SW 1271 (cell line): ENCODE results near the gene TCTN2.

Experiments
- DNase-seq, 2 experiments: peaks; one replicate each; lab custom pipeline; 2025; lab: John Stamatoyannopoulos, UW

TCTN2 gene

DNA sequence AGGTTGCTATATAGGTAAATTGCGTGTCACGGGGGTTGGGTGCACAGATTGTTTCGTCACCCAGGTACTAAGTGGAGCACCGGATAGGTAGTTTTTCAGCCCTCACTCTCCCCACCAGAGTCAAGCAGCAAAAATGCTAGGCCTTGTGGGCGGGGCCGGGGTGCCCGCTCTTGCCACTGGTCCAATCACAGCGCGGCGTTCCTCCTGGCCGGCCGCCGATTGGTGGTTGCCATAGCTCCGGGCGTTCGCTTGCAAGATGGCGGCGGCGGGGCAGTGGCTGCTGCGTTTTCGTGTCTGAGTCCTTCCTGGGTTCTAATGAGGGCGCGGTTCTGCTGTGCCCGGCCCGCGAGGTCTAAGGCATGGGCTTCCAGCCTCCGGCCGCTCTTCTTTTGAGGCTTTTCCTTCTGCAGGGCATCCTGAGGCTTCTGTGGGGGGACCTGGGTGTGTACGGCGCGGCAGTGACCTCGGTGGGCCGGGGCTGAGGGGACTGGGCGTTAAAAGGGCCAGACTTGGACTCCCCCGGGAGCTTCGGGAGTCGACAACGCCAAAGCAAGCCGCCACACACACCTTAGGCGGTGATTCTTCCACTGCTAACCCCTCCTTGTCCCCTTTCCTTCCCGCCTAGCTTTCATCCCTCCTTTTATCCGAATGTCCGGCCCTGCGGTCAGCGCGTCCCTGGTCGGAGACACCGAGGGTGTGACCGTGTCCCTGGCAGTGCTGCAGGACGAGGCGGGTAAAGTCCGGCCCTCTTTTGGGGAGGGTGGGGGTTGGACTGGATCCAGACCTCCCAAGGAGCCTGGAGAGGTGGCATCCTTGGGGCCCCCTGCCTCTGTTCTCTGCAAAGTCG, at the start of gene TCTN2:
Gene TCTN2, plus strand, starts transcription at position 232 of the 847 bp plus-strand sequence. Its CDS starts 128 bp downstream, at position 360.
- peak; percentile 81 to 91 for DNase-seq

DNA sequence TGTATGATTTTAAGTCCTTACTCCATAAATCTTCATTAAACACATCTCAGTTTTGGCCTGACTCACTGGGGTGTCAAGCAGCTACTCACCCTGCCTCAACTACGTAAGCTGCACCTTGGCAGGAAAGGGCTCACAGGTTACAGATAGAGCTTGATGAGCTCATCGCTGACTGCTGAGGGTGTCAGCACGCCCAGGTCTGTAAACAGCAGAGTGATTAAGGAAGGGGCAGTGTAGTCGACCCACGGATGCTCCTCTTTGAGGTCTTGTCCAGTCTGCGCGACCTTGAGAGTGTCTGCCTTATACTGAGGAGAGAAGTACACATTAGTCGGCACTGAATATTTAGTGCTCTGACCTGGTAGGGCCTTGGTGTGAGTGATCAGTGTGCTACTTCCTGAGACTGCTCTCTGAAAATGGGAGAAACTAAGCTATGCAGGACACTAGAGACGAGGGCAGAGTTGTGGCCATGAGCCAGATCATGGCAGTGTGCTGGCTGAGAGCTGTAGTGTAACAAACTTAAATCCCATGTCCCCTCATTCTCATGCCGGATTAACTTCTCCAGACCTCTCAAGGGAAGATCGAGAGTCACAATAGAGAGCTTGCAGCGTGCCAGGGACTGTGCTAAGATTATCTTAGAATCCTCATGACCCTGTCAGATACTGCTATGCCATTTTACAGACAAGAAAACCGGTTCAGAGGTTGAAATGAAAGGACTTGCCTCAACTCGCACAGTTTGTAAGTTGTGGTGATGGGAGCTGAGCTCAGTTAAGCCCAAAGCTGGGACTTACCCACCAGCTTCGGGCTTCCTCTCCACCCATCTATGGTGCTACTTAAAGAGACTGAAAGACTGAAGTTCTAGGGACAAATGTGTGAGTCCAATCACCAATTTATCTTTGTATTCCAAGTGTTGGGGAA, 49.0 kb upstream of the TCTN2 start:
- DNase-seq = no peak

DNA sequence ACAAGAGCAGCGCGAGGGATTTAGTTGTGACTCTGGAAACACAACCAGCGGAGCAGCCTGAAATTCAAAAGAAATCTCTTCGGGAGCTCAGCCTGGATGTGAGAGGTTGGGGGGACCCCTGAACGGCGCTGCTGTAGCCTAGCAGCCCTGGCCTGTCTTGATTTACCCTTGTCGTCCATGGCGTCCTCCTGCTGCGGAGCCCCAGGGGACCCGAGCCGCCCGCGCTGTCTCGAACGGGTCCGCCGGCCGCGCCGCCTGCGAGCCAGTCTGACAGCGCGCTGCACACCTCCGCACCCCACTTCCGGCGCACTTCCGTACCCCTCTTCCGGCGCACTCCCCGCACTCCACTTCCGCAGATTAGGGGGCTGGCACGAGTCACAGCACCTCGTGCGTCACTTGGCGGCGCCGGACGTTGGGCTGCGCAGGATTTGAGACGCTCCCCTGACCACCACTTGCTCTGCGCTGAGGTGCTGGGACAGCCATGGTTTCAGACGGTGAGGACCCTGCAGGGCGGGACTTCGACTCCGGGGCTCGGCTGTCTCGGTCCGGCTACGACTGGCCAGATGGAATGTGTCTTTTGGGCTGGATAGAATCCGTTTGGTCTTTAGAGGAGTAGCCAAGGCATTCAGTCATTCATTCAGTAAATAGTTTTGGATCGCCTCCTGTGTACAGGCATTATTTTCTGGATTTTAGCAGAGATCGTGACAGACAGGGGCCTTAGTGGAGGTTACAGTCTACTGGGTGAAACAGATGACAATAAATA, 37.4 kb upstream of the TCTN2 start, which contains the start of the genes EIF2B1 and GTF2H3:
Gene EIF2B1, minus strand, starts transcription at position 308 of the 763 bp plus-strand sequence. Its CDS starts 129 bp downstream, at position 179.
Gene GTF2H3, plus strand, starts transcription at position 451 of the 763 bp plus-strand sequence. Its CDS starts 31 bp downstream, at position 482.
- peak; percentile 97 for DNase-seq

DNA sequence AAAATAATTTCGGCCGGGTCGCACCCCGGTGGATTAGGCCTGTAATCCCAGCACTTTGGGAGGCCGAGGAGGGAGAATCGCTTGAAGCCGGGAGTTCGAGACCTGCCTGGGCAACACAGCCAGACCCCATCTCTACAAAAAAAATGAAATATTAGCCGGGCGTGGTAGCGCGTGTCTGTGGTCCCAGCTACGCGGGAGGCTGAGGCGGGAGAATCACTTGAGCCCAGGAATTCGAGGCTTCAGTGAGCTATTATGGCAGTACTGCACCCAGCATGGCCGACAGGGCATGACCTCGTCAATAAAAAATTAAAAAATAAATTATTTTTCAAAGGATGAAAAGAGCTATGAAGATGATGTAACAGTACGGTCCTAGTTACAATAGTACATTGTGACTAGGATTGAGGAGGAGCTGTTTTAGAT, 36.8 kb upstream of the TCTN2 start:
- DNase-seq = no peak

DNA sequence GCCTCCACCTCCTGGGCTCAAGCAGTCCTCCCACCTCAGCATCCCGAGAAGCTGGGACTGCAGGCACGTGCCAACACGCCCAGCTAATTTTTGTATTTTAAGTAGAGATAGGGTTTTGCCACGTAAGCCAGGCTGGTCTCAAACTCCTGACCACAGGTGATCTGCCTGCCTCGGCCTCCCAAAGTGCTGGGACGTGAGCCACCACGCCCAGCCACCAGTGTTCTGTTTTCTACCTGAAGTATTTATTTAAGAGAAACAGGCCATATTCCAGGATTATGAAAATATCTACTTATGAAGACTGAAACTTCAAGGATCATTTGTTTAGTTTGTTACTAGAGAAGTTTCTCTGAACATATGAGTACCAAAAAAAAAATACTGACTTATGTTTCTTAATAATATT, 27.0 kb upstream of the TCTN2 start:
- DNase-seq = no peak

DNA sequence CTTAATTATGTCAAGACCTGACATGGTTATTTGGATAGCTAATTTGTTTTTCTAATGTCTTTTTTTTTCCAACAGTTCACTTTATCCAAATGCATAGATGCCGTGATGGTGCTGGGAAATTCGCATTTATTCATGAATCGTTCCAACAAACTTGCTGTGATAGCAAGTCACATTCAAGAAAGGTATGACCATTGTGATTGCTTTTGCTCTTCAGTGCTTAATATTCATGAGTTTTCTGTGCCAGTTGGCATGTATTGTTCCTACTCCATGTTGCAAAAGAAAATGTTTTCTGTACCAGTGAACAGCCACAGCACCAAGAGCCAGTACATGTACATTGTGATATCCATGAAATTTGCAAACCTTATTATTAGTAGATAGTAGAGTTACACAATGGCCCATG, 25.5 kb upstream of the TCTN2 start:
- no peak for DNase-seq

DNA sequence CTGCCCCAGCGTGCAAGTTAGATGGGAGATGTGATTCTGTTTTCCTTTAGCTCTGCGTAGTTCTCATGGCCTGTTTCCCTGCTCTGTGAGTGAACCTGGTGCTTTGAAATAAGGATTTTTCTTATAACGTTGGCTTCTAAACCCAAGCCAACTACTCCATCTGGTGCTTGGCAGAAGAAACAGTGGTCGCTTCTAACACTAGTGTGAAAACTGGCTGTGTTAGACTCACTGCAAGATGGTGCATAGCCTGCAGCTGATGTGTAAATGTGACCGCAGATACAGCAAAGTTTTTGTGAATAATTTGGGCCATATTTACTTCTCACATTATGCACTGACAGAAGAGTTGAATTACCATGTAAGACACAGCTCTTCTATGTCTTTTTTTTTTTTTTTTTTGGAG, 25.0 kb upstream of the TCTN2 start:
- no peak for DNase-seq

DNA sequence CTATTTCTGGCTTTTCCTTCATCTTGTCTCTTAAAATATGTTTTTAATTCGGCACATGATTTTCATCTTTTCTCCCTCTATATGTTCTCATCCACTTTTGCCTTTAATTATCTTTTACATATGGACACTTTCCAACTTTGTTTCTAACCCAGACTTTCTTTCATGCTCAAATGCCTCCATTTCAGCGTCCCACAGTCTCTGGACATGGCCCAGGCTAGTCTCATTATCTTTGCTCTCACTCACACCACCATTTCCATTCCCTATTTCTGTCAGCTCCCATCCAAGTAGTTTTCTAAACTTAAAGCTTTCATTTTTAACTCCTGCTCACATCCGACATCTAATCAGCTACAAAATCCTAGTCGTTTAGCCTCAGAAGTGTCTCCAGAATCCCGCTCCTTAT, 22.5 kb upstream of the TCTN2 start:
- DNase-seq = no peak

DNA sequence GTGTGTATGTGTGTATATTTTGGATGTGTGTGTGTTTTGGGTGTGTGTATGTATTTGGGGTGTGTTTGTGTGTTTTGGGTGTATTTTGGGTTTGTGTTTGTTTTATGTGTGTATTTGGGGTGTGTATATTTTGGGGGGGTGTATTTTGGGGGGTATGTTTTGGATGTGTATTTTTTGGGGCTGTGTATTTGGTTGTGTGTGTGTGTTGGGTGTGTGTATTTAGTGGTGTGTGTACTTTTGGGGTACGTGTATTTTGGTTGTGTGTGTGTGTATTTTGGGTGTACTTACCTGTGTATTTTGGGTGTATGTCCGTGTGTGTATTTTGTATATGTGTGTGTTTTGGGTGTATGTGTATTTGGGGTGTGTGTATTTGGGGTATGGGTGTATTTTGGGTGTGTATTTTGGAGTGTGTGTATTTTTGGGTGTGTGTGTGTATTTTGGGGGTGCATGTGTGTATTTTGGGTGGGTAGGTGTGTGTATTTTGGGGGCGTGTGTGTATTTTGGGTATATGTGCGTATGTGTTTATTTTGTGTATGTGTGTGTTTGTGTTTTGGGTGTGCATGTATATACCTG, 16.7 kb upstream of the TCTN2 start:
- no peak for DNase-seq

DNA sequence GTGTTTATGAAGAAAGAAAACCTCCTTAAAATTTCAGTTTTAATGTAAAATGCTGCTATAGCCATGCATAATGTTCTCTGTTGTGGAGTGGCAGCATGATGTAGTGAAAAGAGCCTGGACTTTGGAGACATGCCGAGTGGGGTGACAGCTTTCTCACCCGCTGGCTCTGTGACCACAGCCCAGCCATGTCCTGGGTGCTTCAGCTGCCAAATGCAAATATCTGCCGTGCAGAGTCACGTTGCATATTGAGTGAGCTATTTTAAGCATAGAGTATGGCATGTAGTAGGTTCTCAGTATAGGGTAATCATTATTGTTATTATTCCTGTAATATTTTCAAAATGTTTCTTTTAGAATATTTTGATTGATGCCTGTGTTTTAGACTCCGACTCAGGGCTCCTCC, 15.5 kb upstream of the TCTN2 start:
- no peak for DNase-seq

DNA sequence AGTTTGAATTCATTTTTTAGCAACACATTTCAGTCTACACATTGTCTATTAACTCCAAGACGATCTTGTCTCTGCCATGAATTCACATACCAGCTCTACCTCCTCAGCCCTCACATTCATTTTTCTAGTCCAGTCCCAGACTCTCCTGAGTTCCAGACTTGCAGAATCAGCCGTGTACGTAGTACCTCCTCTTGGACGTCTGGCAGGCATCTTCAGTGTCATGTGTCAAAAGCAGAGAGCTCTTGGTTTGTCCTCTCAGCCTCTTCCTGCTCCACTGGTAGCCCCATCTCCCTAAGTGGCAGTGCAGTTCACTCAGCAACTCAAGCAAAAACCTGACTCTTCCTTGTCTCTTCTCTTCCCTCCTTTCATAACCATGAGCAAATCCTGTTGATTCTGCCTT, 14.5 kb upstream of the TCTN2 start:
- no peak for DNase-seq

DNA sequence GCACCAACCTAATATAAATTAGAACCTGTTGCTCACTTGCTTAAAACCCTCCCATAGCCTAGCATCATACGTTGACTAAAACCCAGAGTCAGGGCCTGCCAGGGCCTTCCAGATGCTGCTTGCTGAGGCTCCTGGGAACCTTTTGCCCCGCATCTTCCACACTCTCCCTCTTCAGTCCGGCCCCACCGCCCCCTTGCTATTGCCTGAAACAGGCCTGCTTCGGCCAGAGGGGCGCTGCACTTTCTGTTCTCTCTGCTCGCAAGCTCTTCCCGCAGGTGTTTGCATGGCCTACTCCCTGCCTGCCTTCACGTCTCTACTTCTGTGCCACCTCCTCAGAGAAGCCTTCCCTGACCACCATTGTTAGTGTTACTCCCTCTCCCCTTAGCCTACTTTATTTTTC, 13.7 kb upstream of the TCTN2 start:
- DNase-seq = no peak

DNA sequence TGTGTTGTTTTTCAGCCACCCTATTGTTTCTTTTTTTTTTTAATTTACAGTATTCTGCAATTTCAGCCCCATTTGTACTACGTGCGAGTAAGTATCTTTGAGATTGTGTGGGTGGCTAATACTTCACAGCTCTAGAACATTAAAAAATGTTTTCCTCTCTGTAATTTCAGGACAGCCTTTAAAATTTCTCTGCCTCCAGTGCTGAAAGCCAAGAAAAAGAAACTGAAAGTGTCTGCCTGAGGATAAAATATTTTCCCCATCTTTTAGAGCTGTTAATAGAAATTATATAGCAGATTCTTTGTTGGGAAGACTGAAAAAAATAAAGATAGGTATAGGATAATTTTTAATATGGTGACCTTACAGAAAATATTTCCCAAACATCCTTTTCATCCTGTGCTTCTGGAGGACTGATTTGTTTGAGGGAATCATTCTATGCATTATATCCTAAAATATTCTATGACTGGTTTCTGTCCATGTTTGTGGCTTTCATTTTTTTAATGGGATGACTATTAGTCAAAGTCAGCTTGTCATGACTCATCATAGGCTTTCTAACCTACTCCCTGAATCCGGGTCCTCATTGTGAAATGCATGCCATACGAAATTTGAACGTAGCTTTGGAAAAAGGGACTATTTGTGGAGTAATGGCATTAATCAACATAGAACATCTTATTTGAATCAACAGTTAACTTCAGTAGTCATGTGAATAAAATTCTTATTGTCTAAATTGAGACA, 10.8 kb upstream of the TCTN2 start:
- peak in 1 of 2 experiments; percentile 35 for DNase-seq

DNA sequence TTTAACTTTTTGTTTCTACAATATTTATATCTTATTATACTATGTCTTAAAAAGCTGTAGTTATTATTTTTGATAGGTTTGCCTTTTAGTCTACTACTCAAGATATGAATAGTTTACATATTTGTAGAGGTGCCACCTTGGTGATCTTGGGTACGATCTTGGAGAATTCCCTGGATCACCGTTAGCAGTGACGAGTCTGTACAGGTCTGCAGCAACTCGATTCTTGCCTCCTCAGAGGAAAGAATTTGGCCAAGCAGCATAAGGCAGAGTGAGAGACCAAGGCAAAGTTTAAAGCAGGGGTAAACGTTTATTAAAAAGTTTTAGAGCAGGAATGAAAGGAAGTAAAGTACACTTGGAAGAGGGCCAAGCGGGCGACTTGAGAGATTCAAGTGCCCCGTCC, 3.1 kb upstream of the TCTN2 start:
- no peak for DNase-seq

DNA sequence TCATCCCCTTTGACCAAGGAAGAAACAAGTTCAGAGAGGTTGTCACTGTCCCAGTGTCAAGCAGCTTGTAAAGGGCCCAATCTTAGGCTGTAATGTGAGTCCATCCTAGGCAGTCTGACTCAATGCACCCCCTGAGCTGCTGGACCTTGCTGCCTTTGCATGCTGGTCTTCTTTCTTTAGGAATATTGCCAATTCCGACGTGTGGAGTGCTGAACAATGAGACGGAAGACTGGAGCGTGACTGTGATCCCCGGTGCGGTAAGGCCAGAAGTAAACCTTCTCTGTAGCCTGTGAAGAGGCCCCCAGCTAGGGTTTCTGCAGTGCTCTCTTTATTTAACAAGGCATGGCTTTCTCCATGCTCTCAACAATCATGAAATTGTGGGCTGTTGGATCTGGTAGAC, 963 bp downstream of the TCTN2 start:
- DNase-seq = no peak

DNA sequence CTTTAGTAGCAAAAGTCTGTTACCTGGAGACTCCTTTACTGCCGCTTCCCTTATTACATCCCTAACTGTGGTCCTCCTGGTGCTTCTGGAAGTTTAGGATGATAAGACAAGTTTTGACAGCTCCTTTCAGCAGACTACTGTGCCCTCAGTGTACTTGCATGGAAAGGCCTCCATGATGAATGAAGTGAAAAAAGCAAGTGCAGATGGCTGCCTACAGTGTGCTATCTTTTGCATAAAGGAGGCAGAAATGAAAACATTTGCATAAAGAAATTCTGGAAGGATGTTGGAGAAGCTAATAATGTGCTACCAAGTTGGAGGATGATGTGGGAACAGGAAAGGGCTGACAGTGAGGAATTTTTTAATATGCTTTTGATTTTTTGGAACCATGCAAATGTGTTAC, 4.5 kb downstream of the TCTN2 start:
- no peak for DNase-seq

DNA sequence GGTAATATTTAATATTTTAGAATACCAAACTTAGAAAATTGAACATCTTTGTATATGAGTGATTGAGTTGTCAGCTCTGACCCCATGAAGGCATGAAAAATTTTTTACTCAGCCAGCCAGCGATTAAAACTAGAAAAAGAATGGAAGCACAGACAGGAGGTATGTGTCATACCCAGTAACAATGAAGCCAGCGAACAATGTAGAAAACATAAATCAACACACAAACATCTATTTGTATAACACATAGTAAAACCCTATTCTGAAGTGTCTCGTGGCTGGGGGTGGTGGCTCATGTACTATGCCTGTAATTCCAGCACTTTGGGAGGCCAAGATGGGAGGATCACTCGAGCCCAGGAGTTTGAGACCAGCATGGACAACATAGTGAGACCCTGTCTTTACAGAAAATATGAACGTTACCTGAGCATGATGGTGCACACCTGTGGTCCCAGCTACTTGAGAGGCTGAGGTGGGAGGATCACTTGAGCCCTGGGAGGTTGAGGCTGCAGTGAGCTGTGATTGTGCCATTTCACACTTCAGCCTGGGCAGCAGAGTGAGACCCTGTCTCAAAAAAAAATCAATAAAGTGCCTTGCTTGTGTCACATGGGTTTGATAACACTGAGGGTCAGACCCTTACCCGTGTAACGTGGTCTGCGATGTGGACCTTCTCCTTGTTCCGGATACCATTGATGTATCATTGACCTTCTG, 5.9 kb downstream of the TCTN2 start:
- no peak for DNase-seq

DNA sequence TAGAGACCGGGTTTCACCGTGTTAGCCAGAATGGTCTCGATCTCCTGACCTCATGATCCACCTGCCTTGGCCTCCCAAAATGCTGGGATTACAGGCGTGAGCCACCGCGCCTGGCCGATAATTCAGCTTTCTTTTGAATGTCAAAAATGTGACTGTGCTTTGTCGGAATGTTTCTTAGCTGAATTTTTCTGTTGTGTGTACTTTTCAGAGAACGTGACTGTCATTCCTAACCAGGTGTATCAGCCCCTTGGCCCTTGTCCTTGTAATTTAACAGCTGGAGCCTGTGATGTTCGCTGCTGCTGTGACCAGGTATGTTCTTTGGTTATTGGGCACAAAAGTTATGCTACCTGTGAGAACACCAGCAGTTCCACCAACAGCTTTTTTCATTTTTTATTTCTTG, 8.1 kb downstream of the TCTN2 start:
- DNase-seq = no peak

DNA sequence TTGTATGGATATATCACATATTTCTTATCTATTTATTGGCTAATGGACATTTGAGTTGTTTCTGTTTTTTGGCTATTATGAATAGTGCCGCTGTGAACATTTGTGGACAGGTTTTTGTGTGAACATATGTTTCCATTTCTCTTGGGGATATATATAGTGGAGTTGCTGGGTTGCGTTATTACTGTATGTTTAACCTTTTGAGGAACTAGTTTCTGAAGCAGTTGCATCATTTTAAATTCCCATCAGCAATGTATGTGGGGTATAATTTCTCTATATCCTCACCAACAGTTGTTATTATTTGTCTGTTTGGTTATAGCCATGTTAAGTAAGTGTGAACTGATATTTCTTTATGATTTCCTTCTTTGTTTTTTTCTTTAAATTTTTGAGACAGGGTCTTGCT, 10.7 kb downstream of the TCTN2 start:
- DNase-seq = no peak

DNA sequence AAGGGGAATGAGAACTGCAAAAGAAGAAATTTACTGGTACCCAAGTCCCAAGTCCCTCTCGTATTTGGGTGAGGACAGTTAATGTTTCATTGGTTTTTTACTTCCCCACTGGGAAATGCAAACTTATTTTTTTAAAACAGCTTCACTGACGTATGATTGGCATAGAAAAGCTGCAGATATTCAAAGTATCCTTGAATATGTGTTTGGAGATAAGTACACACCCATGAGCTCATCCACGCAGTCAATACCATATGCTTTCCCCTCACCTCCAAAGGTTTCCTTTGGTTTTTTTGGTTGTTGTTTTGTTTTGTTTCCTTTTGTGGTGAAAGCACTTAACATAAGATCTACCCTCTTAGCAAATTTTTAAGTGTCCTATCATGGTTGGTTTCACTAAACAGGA, 13.1 kb downstream of the TCTN2 start:
- no peak for DNase-seq
